Uterus (tissue), 4 donors: ENCODE results near the gene FBXW8. TPM values are rescaled to one million over a fixed set of nuclear protein-coding genes. Genes with fewer than 3 reads are reported as not detected.

Source experiments
- DNase-seq, 2 donors: peaks; one replicate each; pipeline ENCODE4 v3.0.0-alpha.2; 2019 to 2020
- H3K27ac ChIP-seq, 2 donors: fragments of 200-600 bp; sonication (generic); 1 replicate in 1 of 2; 2 replicates in 1 of 2; pipeline ENCODE4 v1.5.1; 2016 to 2018
- H3K27me3 ChIP-seq, 2 donors: fragments of 200-600 bp; sonication (generic); one replicate each; pipeline ENCODE4 v1.5.1; 2018 to 2019; ENCODE audit warnings: control low read depth in 1 of 2
- H3K36me3 ChIP-seq, 2 donors: fragments of 200-600 bp; sonication (generic); one replicate each; pipeline ENCODE4 v1.5.1; 2019; ENCODE audit warnings: control low read depth in 1 of 2
- H3K4me1 ChIP-seq, 2 donors: fragments of 200-600 bp; sonication (generic); one replicate each; pipeline ENCODE4 v1.5.1; 2018 to 2019; ENCODE audit warnings: control low read depth in 1 of 2
- H3K4me3 ChIP-seq, 2 donors: fragments of 200-600 bp; sonication (generic); 1 replicate in 1 of 2; 2 replicates in 1 of 2; pipeline ENCODE4 v1.5.1; 2018 to 2019; ENCODE audit warnings: mild to moderate bottlenecking in 1 of 2
- H3K9me3 ChIP-seq, 2 donors: fragments of 200-600 bp; sonication (generic); one replicate each; pipeline ENCODE4 v1.5.1; 2019; ENCODE audit warnings: control low read depth in 1 of 2
- CTCF ChIP-seq, 4 experiments: fragments of 200-600 bp in 2 of 4; fragments of 450-650 bp in 2 of 4; sonication (generic) in 2 of 4; IDR thresholded peaks; one replicate each; pipeline ENCODE4 v1.5.1; 2016 to 2019; ENCODE audit warnings: antibody characterized with exemption in 4 of 4, mild to moderate bottlenecking in 2 of 4, moderate library complexity in 1 of 4
- POLR2A ChIP-seq, 2 donors: fragments of 450-650 bp; IDR thresholded peaks; one replicate each; pipeline ENCODE4 v1.6.1; 2016; ENCODE audit warnings: antibody characterized with exemption in 2 of 2, mild to moderate bottlenecking in 1 of 2, moderate library complexity in 1 of 2
- intact Hi-C: fragments of 100-400 bp; cut with DNase I; formaldehyde crosslinking; loops from one replicate; pipeline ENCODE4 v1.15.1; 2023; ENCODE audit warnings: low total_unique reads
- total RNA-seq, 4 donors: library from RNA; depleted of rRNA in 3 of 4; stranded (reverse); fragments of >200 nt in 3 of 4; gene quantifications; one replicate each; pipeline versions ENCODE4 v1.1.0 to v1.2.4, GENCODE V29; 2014 to 2023
- donor health status: DM: yes; HTN: yes; CAD: no.

The FBXW8 gene
- total RNA-seq, 4 donors from 2014 or later, result 5.9 to 28.0 (median 15.3) TPM

- no peak for DNase-seq
- TF ChIP-seq CTCF (IDR thresholded peaks at IDR 0.05), result no peak
- no peak for TF ChIP-seq POLR2A (IDR thresholded peaks at IDR 0.05)
- intact Hi-C loops, result loop anchor here (10.0 kb wide), 1 partner anchor 90 kb away; no protein-coding TSS in a partner anchor
- no peak overlapping the region for H3K27ac ChIP-seq
- no peaks in the 10 kb centered on the region for H3K36me3 ChIP-seq
- no peaks in the 10 kb centered on the region for H3K4me1 ChIP-seq
- H3K27me3 ChIP-seq, result no peaks in the 10 kb centered on the region
- no peaks in the 10 kb centered on the region for H3K9me3 ChIP-seq
- no peak overlapping the region for H3K4me3 ChIP-seq
Measured at GRCh38 chr12:117024961-117025480, 114.3 kb downstream of the FBXW8 start.

GRCh38 chr12:117025481-117026151 lies 114.9 kb downstream of the FBXW8 start:
- Histone ChIP-seq H3K9me3 (no peaks in the 10 kb centered on the region), H3K27ac (no peak overlapping the region), H3K27me3 (no peaks in the 10 kb centered on the region), H3K4me1 (no peaks in the 10 kb centered on the region), H3K4me3 (no peak overlapping the region), H3K36me3 (no peaks in the 10 kb centered on the region)
- peak; percentile 49 to 66 for DNase-seq
- intact Hi-C loops, result loop anchor here (10.0 kb wide), 1 partner anchor 89 kb away; no protein-coding TSS in a partner anchor
- TF ChIP-seq CTCF (IDR thresholded peaks at IDR 0.05) (peak; percentile 79 to 89 (median 88)), POLR2A (IDR thresholded peaks at IDR 0.05) (no peak)

- TF ChIP-seq CTCF (IDR thresholded peaks at IDR 0.05) (no peak), POLR2A (IDR thresholded peaks at IDR 0.05) (no peak)
- intact Hi-C loops, result loop anchor here (10.0 kb wide), 1 partner anchor 88 kb away; no protein-coding TSS in a partner anchor
- Histone ChIP-seq H3K4me1 (no peaks in the 10 kb centered on the region), H3K36me3 (no peaks in the 10 kb centered on the region), H3K27me3 (no peaks in the 10 kb centered on the region), H3K4me3 (no peak overlapping the region), H3K27ac (no peak overlapping the region), H3K9me3 (no peaks in the 10 kb centered on the region)
- DNase-seq, result no peak
Measured at GRCh38 chr12:117026343-117026742, 115.6 kb downstream of the FBXW8 start.

GRCh38 chr12:117026921-117027250 lies 116.1 kb downstream of the FBXW8 start:
- no peak overlapping the region for H3K27ac ChIP-seq
- no peaks in the 10 kb centered on the region for H3K27me3 ChIP-seq
- H3K9me3 ChIP-seq, result no peaks in the 10 kb centered on the region
- intact Hi-C loops, result loop anchor here (10.0 kb wide), 1 partner anchor 88 kb away; no protein-coding TSS in a partner anchor
- DNase-seq, result no peak
- H3K4me3 ChIP-seq, result no peak overlapping the region
- no peaks in the 10 kb centered on the region for H3K36me3 ChIP-seq
- no peaks in the 10 kb centered on the region for H3K4me1 ChIP-seq
- TF ChIP-seq CTCF (IDR thresholded peaks at IDR 0.05) (no peak), POLR2A (IDR thresholded peaks at IDR 0.05) (no peak)
